Measurements from ENCODE around the gene ARHGEF28.

DNA sequence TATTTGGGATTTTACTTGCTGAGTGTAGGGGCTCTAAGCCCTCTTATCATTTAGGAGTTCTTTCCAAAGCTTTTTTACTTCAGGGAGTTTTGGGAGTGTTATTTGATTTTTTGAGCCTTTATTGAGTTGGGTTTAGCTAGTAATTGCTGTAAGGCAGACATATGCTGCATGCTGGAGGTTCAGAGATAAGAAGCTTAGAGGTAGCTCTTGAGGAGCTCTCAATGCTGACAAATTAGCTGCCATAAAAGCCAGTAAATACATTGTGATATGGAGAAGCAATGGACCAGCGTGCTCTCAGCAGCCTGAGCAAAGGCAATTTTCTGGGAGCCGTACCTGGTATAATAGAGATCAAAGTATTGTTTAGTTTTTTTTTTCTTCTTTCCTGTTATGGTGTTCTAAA, 11.6 kb downstream of the ARHGEF28 start:
- TF ChIP-seq ZFP30 (CRISPR knock-in tag; IDR thresholded peaks at IDR 0.05) (no peak), ESRRG (CRISPR knock-in tag; IDR thresholded peaks at IDR 0.05) (no peak), RARB (CRISPR knock-in tag; IDR thresholded peaks at IDR 0.05) (no peak), SNAI2 (CRISPR knock-in tag; IDR thresholded peaks at IDR 0.05) (no peak), TOX (CRISPR knock-in tag; IDR thresholded peaks at IDR 0.05; ENCODE audit: borderline replicate concordance) (no peak), ARNTL (CRISPR knock-in tag; IDR thresholded peaks at IDR 0.05; ENCODE audit: borderline replicate concordance, low read depth) (no peak), ZFP3 (CRISPR knock-in tag; IDR thresholded peaks at IDR 0.05) (no peak), CSDC2 (CRISPR knock-in tag; IDR thresholded peaks at IDR 0.05) (no peak), GLIS3 (CRISPR knock-in tag; IDR thresholded peaks at IDR 0.05) (no peak), BACH2 (CRISPR knock-in tag; IDR thresholded peaks at IDR 0.05; ENCODE audit: borderline replicate concordance) (no peak)
- TF ChIP-seq, protein P1, sequence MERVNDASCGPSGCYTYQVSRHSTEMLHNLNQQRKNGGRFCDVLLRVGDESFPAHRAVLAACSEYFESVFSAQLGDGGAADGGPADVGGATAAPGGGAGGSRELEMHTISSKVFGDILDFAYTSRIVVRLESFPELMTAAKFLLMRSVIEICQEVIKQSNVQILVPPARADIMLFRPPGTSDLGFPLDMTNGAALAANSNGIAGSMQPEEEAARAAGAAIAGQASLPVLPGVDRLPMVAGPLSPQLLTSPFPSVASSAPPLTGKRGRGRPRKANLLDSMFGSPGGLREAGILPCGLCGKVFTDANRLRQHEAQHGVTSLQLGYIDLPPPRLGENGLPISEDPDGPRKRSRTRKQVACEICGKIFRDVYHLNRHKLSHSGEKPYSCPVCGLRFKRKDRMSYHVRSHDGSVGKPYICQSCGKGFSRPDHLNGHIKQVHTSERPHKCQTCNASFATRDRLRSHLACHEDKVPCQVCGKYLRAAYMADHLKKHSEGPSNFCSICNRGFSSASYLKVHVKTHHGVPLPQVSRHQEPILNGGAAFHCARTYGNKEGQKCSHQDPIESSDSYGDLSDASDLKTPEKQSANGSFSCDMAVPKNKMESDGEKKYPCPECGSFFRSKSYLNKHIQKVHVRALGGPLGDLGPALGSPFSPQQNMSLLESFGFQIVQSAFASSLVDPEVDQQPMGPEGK (CRISPR knock-in tag; IDR thresholded peaks at IDR 0.05; ENCODE audit: borderline replicate concordance), result no peak
- TF ChIP-seq, protein P2, sequence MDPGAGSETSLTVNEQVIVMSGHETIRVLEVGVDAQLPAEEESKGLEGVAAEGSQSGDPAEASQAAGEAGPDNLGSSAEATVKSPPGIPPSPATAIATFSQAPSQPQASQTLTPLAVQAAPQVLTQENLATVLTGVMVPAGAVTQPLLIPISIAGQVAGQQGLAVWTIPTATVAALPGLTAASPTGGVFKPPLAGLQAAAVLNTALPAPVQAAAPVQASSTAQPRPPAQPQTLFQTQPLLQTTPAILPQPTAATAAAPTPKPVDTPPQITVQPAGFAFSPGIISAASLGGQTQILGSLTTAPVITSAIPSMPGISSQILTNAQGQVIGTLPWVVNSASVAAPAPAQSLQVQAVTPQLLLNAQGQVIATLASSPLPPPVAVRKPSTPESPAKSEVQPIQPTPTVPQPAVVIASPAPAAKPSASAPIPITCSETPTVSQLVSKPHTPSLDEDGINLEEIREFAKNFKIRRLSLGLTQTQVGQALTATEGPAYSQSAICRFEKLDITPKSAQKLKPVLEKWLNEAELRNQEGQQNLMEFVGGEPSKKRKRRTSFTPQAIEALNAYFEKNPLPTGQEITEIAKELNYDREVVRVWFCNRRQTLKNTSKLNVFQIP (CRISPR knock-in tag; IDR thresholded peaks at IDR 0.05; ENCODE audit: borderline replicate concordance, low read depth), result no peak
